Activated naive CD8-positive, alpha-beta T cell treated with anti-CD3 and anti-CD28 coated beads, Interleukin-2, amount 50 U/mL, for 16 hours (primary cell): ENCODE results near the gene NUMA1.

ENCODE experiments used
- DNase-seq: peaks from one replicate; pipeline ENCODE4 v3.0.0-alpha.2; 2020; ENCODE audit warnings: low read depth, low spot score

Gene NUMA1

GRCh38 chr11:72002841-72003775 is 77.2 kb downstream of the NUMA1 start:
- no peak for DNase-seq

- DNase-seq, result no peak
Observed at GRCh38 chr11:72001834-72002591, 78.3 kb downstream of the NUMA1 start.

DNA sequence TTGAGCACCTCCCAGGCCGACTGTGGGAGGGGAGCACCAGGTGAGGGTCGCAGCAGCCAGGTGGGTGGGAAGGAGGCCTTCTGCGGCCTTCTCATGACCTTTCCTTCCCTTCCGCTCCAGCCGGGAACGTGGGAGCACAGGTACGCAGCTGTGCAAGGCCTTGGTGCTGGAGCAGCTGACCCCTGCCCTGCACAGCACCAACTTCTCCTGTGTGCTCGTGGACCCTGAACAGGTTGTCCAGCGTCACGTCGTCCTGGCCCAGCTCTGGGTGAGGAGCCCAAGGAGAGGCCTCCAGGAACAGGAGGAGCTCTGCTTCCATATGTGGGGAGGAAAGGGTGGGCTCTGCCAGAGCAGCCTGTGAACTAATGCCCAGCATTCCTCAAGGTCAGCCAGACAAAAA is 79.1 kb downstream of the NUMA1 start:
- no peak for DNase-seq

DNA sequence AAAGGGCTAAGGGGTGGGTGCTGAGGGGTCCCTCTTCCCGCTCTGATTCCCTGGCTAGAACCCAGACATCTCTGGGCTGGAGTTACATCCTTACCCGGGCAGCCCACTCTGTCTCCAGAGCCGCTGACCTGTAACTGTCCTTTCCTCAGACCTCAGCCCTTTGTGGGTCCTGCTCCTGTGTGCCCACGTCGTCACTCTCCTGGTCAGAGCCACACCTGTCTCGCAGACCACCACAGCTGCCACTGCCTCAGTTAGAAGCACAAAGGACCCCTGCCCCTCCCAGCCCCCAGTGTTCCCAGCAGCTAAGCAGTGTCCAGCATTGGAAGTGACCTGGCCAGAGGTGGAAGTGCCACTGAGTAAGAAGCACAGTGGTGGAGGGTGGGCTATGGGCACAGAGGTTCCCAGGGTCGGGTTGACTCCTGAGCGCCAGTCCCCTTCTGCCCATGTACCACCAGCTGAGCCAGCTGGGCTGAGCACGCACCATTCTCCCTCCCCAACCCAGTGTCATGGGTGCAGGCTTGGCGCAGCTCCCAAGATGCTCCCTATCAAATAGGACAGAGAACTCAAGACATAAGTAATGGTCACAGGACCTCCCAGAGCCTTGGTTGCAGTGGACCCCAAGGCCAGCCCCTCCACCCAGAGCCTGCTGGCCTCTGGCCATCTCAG is 80.0 kb downstream of the NUMA1 start:
- no peak for DNase-seq

DNA sequence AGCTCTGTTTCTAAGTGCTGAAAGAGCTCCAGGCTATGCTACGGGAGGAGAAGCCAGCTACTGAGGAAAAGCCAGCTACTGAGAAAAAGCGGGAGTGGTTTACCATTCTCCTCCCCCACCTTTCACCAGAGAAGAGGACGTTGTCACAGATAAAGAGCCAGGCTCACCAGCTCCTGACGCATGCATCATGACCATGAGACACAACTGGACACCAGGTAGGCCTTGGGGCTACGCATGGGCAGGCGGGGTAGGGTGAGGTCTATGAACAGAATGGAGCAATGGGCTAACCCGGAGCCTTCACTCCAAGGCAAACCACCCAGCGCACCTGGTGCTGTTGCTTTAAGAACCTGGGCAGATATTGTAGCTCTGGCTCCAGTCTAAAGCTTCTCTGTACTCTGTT is 80.5 kb downstream of the NUMA1 start:
- DNase-seq, result no peak

GRCh38 chr11:71999362-71999761 is 81.0 kb downstream of the NUMA1 start:
- DNase-seq, result no peak

DNA sequence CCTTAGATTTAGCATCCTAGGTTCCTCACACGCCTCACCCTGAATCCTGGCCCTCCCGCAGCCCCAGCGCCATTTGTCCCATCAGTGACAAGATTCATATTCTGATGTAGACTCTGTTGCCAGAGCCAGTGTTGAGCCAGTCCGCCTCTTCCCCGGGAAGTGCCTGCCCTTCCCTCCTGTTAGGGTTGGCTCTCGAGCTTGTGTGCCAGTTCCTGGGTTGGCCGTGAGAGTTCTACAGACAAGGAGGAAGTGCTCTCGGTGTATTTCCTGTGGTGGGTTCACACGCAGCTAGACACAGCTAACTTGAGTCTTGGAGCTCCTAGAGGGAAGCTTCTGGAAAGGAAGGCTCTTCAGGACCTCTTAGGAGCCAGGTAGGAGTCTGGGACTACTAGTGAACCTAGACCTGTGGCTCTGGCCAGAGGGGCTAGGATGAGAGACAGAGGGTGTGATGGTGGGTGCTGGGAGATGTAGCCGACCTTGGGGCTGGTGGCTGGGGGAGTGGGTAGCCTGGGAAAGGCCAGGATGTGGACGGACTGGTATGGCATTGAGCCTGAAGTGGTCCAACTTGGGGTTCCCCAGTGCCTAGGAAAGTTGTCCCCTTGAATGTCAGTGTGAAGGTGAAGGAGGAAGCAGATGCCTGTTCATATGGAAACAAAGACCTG is 81.6 kb downstream of the NUMA1 start, which contains the start of gene IL18BP:
TSS of gene IL18BP (plus strand) at position 261 of the 662 bp plus-strand sequence. CDS start 1,076 bp downstream, outside the sequence.
- DNase-seq, result no peak

DNA sequence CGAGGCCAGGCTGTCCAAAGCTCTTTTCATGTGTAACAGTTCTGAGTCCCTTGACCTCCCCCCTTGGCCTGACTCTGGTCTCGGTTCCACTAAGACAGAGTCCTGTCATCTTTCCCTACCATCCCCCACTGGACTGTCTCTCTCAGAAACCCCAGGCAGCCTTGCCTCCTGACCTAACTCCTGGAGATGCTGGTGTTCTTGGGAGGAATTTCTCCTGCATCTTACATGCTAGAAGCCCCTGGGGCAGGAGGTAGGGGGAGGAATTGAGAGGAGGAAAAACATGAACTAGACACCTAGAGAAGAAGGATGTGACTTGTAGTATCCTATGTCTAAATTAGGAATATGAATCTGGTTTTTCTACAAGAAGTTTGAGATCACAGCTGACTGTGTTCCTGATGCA is 82.3 kb downstream of the NUMA1 start:
- no peak for DNase-seq

GRCh38 chr11:71997594-71997993 is 82.7 kb downstream of the NUMA1 start:
- DNase-seq, result no peak

DNA sequence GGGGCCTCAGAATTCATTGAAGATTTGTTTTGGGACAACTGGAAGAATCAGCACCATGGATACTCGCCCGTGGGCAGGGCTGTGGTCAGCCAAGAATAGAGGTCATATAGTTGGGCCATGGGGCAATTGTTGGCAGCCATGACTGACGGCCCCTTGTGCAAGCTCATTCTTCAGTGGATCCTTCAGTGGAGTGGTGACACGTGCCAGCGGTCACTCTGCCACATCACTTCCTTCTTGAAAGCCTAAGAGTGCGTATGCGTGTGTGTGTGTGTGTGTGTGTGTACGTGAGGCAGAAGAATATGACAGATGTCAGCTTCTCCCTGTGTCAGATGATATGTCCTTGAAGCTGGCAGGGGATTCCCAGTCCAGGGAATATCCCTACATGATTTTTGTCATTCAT is 83.4 kb downstream of the NUMA1 start:
- no peak for DNase-seq

DNA sequence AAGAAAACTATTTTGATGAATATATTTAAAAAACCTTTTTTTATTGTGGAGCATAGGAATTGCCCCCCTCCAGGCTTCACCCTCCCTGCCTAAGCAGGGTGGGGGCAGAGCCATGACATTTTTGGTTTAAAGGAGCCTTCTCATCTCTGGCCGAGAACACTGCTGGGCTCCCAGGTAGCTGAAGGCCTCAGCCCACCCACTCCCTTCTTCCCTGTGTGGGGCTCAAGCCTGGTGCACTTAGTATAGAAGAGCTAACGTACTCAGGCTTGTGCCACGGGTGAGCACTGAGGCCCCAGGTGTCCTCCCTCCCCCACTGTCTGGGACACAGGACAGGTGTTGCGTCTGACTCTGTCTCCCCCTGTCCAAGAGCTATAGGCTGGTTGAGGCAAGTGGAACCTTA is 83.8 kb downstream of the NUMA1 start:
- no peak for DNase-seq

- DNase-seq, result no peak
Observed at GRCh38 chr11:71995726-71996291, 84.5 kb downstream of the NUMA1 start.

- no peak for DNase-seq
Observed at GRCh38 chr11:71994786-71995185, 85.6 kb downstream of the NUMA1 start.

DNA sequence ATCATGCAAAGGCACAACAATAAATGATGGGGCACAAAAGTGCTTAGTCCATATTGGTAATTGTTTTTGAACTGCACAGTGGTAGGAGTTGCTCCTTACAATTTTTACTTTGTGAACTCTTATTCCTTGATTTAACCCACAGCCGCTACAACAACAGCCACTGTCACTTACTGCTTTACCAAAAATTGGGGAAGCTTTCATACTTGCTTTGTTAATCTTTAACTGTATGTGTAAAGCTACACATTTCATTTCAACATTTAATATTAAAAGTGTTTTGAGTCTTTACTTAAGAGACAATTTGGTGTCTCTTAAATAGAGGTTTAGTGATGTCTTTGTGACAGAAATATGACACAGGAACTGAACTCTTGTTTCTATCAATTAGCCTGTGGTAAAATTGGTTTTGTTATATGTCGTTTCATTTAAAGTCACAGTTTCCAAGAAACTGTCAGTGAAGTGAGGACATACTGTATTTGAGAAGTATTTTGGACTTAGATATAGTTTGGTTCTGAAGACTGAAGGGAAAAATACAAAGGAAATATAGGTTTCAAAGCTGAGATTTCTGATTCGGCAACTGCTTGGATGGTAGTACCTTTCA is 88.1 kb downstream of the NUMA1 start:
- no peak for DNase-seq

DNA sequence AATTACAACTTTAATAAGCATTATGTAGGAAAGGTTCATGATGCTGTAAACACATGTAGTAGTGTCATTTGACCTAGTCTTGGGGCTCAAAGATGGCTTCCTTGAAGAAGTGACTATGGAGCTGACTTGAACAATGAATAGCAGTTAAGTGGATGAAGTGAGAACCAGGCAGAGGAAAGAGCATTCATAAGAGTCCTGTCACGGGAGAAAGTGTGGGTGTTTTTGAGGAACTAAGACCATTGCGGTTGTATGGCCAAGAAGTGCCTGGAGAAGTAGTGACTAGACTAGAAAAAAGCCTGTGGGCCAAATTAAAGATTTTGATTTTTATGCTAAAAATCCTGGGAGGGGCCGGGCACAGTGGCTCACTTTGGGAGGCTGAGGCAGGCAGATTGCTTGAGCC is 88.8 kb downstream of the NUMA1 start:
- DNase-seq, result no peak

DNA sequence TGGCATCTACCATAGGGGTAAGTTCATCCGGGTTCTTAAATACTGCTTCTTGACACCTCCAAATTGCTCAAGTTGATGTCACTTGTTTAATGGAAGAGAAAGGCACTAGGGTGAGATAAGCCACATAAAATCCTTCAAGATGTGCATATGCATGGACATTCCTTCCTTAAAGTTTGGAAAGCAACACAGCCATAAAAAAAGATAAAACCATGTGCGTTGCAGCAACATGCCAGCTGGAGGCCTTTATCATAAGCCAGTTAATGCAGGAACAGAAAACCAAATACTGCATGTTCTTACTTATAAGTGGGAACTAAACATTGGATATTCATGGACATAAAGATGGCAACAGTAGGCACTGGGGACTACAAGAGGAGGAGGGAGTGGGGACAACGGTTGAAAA is 89.6 kb downstream of the NUMA1 start:
- no peak for DNase-seq

- DNase-seq, result no peak
Observed at GRCh38 chr11:71988050-71988449, 92.3 kb downstream of the NUMA1 start.

GRCh38 chr11:71987521-71987920 is 92.8 kb downstream of the NUMA1 start:
- DNase-seq, result no peak

DNA sequence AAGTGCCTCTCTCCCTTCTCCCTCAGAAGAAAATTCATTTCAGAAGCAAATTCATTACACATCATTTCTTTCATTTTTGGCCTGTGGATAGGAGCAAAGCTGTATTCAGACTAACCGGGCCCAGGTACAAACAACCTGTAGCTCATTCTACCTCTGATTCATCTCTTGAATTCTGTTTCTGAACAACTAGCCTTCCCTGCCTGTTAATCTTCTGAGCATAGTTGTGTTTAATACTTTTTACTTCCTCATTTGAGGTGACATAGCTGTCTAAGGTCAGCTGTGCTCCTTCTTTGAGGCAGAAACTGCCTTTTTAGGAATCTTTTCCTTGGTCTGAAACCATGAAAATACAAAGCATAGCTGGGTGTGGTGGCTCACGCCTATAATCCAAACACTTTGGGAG is 94.2 kb downstream of the NUMA1 start:
- DNase-seq, result no peak

DNA sequence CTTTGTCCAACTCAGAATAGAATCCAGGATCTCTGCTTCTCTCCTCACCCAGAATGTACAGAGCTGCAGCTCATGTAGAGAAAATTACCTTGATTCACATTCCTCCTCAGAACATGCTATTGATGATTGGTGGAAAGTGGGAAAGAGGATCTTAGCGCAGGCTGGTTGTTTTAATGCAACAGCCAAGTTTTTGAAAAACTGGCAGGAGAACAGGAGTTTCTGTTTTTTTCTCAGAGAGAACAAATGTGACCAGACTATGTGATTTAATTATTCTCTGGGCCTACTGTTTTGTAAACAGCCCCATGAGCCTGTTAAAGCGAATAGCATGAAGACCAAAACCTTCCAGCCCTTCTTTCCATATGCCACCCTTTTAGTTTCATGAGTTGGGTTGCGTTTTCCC is 100.7 kb downstream of the NUMA1 start:
- DNase-seq, result no peak

GRCh38 chr11:71979094-71979493 is 101.2 kb downstream of the NUMA1 start:
- DNase-seq, result no peak
